Cardiac fibroblast (primary cell): ENCODE results near the gene KRT73.

Source experiments
- DNase-seq, 2 donors: peaks; one replicate each; pipeline versions ENCODE4 v3.0.0 to v3.0.0-alpha.2; 2010; ENCODE audit warnings: low read depth in 2 of 2
- H3K4me3 ChIP-seq, 2 donors: replicated peaks in 1 of 2; 1 replicate in 1 of 2; 2 replicates in 1 of 2; pipeline ENCODE4 v1.5.1; 2011; ENCODE audit warnings: low read depth in 2 of 2, low read length in 2 of 2, mild to moderate bottlenecking in 2 of 2, moderate library complexity in 1 of 2
- TF ChIP-seq, protein P1 (sequence below): IDR thresholded peaks from one replicate; pipeline ENCODE4 v1.5.1; 2011; ENCODE audit warnings: low read depth, mild to moderate bottlenecking, low read length, inconsistent platforms

KRT73 gene

DNA sequence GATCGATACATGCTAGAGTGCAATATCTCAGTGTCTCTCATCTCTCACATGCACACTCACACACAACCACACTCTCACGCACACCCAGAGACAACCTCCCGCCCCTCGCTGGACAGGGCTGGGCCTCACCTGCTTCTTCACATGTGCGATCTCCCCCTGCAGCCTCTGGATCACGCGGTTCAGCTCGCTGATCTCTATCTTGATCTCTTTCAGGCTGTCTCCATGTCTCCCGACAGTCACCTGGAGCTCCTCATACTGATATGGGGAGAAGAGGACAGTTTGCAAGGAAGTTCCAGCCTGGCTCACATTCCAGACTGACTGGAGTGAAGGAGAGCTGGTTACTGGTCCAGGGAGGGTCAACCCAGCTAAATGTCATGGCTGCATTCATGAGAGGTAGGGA lies 29.2 kb upstream of the KRT73 start:
- no peak for DNase-seq
- no peak overlapping the region for H3K4me3 ChIP-seq
- TF ChIP-seq, protein P1, sequence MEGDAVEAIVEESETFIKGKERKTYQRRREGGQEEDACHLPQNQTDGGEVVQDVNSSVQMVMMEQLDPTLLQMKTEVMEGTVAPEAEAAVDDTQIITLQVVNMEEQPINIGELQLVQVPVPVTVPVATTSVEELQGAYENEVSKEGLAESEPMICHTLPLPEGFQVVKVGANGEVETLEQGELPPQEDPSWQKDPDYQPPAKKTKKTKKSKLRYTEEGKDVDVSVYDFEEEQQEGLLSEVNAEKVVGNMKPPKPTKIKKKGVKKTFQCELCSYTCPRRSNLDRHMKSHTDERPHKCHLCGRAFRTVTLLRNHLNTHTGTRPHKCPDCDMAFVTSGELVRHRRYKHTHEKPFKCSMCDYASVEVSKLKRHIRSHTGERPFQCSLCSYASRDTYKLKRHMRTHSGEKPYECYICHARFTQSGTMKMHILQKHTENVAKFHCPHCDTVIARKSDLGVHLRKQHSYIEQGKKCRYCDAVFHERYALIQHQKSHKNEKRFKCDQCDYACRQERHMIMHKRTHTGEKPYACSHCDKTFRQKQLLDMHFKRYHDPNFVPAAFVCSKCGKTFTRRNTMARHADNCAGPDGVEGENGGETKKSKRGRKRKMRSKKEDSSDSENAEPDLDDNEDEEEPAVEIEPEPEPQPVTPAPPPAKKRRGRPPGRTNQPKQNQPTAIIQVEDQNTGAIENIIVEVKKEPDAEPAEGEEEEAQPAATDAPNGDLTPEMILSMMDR = no peak

DNA sequence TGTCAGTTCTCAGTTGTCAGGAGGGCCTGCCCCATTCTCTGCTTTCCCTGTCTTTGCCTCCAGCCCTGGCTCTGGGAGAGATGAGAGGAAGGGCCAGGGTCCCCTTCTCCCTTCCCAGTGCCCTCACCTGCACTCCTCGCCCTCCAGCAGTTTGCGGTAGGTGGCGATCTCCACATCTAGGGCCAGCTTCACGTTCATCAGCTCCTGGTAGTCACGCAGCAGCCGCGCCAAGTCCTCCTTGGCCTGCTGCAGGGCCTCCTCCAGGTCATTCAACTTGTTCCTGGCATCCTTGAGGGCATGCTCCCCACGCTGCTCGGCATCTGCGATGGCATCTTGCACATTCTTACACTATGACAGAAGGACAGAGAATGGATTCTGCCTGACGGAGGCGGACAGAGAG lies 28.3 kb upstream of the KRT73 start:
- TF ChIP-seq, protein P1 = no peak
- no peak for DNase-seq
- no peak overlapping the region for H3K4me3 ChIP-seq

GRCh38 chr12:52645982-52646381 lies 27.6 kb upstream of the KRT73 start:
- DNase-seq = no peak
- TF ChIP-seq, protein P1 = no peak
- no peak overlapping the region for H3K4me3 ChIP-seq

GRCh38 chr12:52645120-52645761 lies 26.9 kb upstream of the KRT73 start:
- H3K4me3 ChIP-seq = no peak overlapping the region

GRCh38 chr12:52644078-52644415 lies 25.7 kb upstream of the KRT73 start:
- TF ChIP-seq, protein P1 = no peak
- DNase-seq = no peak
- H3K4me3 ChIP-seq = no peak overlapping the region

More at GRCh38 chr12:52645120-52645761, 26.9 kb upstream of the KRT73 start:
- TF ChIP-seq, protein P1 = no peak
- DNase-seq = no peak

DNA sequence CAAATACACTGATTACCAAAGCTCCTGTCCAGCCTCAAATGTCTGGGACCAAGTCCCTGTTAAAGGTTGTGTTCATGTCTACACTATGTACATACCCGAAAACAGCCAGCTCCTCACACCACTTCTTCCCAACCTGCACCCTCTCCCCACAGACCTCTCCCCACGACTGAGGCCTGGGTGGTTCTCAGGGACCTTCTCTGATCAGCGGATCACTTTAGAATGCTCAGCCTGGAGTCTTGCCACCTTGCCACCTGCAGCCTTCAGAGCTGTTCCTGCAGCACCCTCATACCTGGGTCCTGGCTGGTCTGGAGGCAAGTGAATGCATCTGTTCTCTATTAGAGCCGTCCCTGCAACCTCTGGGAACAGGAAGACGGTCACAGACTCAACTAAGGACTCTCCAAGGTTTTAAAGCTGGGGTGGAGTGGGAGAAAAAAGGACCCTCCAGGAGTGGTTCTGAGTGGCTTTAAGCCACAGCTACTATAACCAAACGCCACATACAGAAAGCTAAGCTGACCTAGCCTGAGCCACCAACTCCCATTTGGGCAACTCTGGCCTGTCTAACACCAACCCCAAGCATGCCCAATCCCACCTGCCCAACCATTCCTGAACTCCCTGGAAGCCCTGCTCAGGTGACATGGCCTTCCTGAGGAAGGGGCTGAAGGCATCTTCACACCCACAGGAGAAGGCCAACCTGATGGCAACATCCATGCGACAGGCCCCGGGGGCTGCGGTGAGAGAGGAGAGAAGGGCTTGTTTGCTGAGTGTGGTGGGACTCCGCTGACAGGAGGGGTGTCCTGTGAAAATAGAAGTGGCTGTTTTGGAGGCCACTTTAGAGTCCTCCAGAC lies 25.1 kb upstream of the KRT73 start:
- DNase-seq = no peak
- TF ChIP-seq, protein P1 = no peak

More for the DNA sequence above, 25.1 kb upstream of the KRT73 start:
- no peak overlapping the region for H3K4me3 ChIP-seq
